H1 (cell line): ENCODE data around the gene CDK19. TPM values are rescaled to one million over a fixed set of nuclear protein-coding genes. Genes with fewer than 3 reads are reported as not detected.
"Not testable (repeated sequence)": the region's sequence is repeated elsewhere in the genome, so short reads cannot be mapped to it uniquely, and the experiment has no call there.

ENCODE experiments used
- CTCF ChIA-PET: fragments of 300-600 bp; sonication (Branson Sonifier 250); formaldehyde crosslinking; loops from one replicate; lab custom pipeline; 2021; ENCODE audit not compliant: partially characterized antibody; lab: Charles Lee
- POLR2A ChIA-PET: fragments of 300-600 bp; sonication (Branson Sonifier 250); formaldehyde crosslinking; loops from one replicate; lab custom pipeline; 2021; ENCODE audit warnings: inconsistent platforms; ENCODE audit not compliant: partially characterized antibody; lab: Charles Lee
- DNase-seq, 2 experiments: peaks; one replicate each; pipeline versions ENCODE4 v3.0.0 to v3.0.0-alpha.2; 2010 to 2022; ENCODE audit warnings: low spot score in 2 of 2, low read depth in 1 of 2, mixed read lengths in 1 of 2
- FAIRE-seq: peaks from 2 replicates; lab custom pipeline; 2011; peaks lifted over from hg19 to GRCh38; lab: Jason Lieb, UNC
- H2AFZ ChIP-seq: 2 replicates; pipeline ENCODE4 v1.8.1; 2012; ENCODE audit warnings: low read length, inconsistent platforms
- H2AK5ac ChIP-seq: 2 replicates; pipeline ENCODE4 v1.6.1; 2013; ENCODE audit warnings: low read depth, low read length
- H2BK120ac ChIP-seq: replicated peaks from 2 replicates; pipeline ENCODE3; 2013; ENCODE audit warnings: low read depth, low read length, inconsistent platforms
- H2BK12ac ChIP-seq: 2 replicates; pipeline ENCODE4 v1.6.1; 2013; ENCODE audit warnings: low read depth, low read length
- H2BK15ac ChIP-seq: 2 replicates; pipeline ENCODE4 v1.6.1; 2013; ENCODE audit warnings: low read length
- H2BK20ac ChIP-seq: 2 replicates; pipeline ENCODE4 v1.6.1; 2013; ENCODE audit warnings: low read length
- H2BK5ac ChIP-seq: 2 replicates; pipeline ENCODE4 v1.6.1; 2013; ENCODE audit warnings: low read depth, low read length
- H3K14ac ChIP-seq: 2 replicates; pipeline ENCODE4 v1.6.1; 2013; ENCODE audit warnings: inconsistent platforms; ENCODE audit not compliant: insufficient read length
- H3K18ac ChIP-seq: 2 replicates; pipeline ENCODE4 v1.6.1; 2013; ENCODE audit warnings: low read length; ENCODE audit errors: extremely low read depth
- H3K23ac ChIP-seq: 2 replicates; pipeline ENCODE4 v1.6.1; 2013; ENCODE audit warnings: inconsistent platforms; ENCODE audit not compliant: insufficient read length
- H3K23me2 ChIP-seq: 2 replicates; pipeline ENCODE4 v1.6.1; 2013; ENCODE audit warnings: low read depth, low read length
- H3K27ac ChIP-seq: 2 replicates; pipeline ENCODE4 v1.6.1; 2011; ENCODE audit warnings: low read depth, low read length, inconsistent platforms
- H3K27me3 ChIP-seq, 4 experiments: replicated peaks in 1 of 4; 1 replicate in 1 of 4; 2 replicates in 3 of 4; pipeline versions ENCODE4 v1.6.1 to v1.8.1; 2011 to 2013; ENCODE audit warnings: low read length in 3 of 4, mild to moderate bottlenecking in 3 of 4, inconsistent platforms in 2 of 4, mixed read lengths in 2 of 4, moderate library complexity in 1 of 4; ENCODE audit not compliant: control insufficient read depth in 3 of 4, insufficient read depth in 3 of 4; ENCODE audit errors: extremely low read depth in 1 of 4
- H3K36me3 ChIP-seq, 4 experiments: 2 replicates each; pipeline versions ENCODE4 v1.6.1 to v1.8.1; 2011 to 2013; ENCODE audit warnings: mild to moderate bottlenecking in 4 of 4, low read length in 3 of 4, moderate library complexity in 2 of 4, control low read depth in 1 of 4, inconsistent platforms in 1 of 4; ENCODE audit not compliant: insufficient read depth in 4 of 4, control insufficient read depth in 2 of 4
- H3K4ac ChIP-seq: replicated peaks from 2 replicates; pipeline ENCODE3; 2013; ENCODE audit warnings: low read length, low read depth, mixed read lengths, inconsistent platforms; ENCODE audit not compliant: insufficient read length
- H3K4me1 ChIP-seq, 4 experiments: replicated peaks in 1 of 4; 1 replicate in 1 of 4; 2 replicates in 3 of 4; pipeline versions ENCODE4 v1.6.1 to v1.8.1; 2011 to 2013; ENCODE audit warnings: low read length in 3 of 4, inconsistent platforms in 2 of 4, mixed read lengths in 1 of 4; ENCODE audit not compliant: insufficient read depth in 4 of 4, control insufficient read depth in 3 of 4
- H3K4me2 ChIP-seq, 2 experiments: 2 replicates each; pipeline versions ENCODE4 v1.6.1 to v1.8.1; 2011 to 2013; ENCODE audit warnings: low read depth in 2 of 2, low read length in 2 of 2, control low read depth in 1 of 2, inconsistent platforms in 1 of 2, mild to moderate bottlenecking in 1 of 2; ENCODE audit not compliant: insufficient read depth in 1 of 2
- H3K4me3 ChIP-seq, 4 experiments: fragments of 200-600, 300-600 bp in 1 of 4; sonication (generic), shearing (Covaris generic), sonication (Bioruptor Twin) in 1 of 4; 2 replicates each; pipeline versions ENCODE4 v1.5.1 to v1.8.1; 2011 to 2016; ENCODE audit warnings: low read length in 4 of 4, low read depth in 3 of 4, control low read depth in 2 of 4, inconsistent platforms in 2 of 4, mild to moderate bottlenecking in 2 of 4, mixed read lengths in 1 of 4, moderate library complexity in 1 of 4; ENCODE audit not compliant: insufficient read depth in 2 of 4; ENCODE audit errors: extremely low read depth in 1 of 4
- H3K56ac ChIP-seq: replicated peaks from 2 replicates; pipeline ENCODE3; 2013; ENCODE audit warnings: low read depth, mild to moderate bottlenecking, mixed read lengths, low read length, inconsistent platforms; ENCODE audit not compliant: insufficient read length
- H3K79me1 ChIP-seq: 2 replicates; pipeline ENCODE4 v1.6.1; 2013; ENCODE audit warnings: low read depth, low read length, control low read depth
- H3K79me2 ChIP-seq, 2 experiments: 2 replicates each; pipeline versions ENCODE4 v1.6.1 to v1.8.1; 2012 to 2013; ENCODE audit warnings: low read length in 2 of 2, mild to moderate bottlenecking in 2 of 2, inconsistent platforms in 1 of 2; ENCODE audit not compliant: insufficient read depth in 2 of 2, control insufficient read depth in 1 of 2
- H3K9ac ChIP-seq, 4 experiments: replicated peaks in 1 of 4; 1 replicate in 1 of 4; 2 replicates in 3 of 4; pipeline versions ENCODE4 v1.6.1 to v1.8.1; 2011 to 2013; ENCODE audit warnings: low read depth in 3 of 4, low read length in 3 of 4, control low read depth in 2 of 4, mild to moderate bottlenecking in 2 of 4, moderate library complexity in 2 of 4, inconsistent platforms in 1 of 4; ENCODE audit errors: extremely low read depth in 1 of 4
- H3K9me3 ChIP-seq, 2 experiments: 2 replicates each; pipeline versions ENCODE4 v1.6.1 to v1.8.1; 2012 to 2013; ENCODE audit warnings: mild to moderate bottlenecking in 2 of 2, moderate library complexity in 2 of 2, control low read depth in 1 of 2, inconsistent platforms in 1 of 2, low read depth in 1 of 2, low read length in 1 of 2, mixed read lengths in 1 of 2; ENCODE audit not compliant: insufficient read depth in 2 of 2
- H4K20me1 ChIP-seq, 2 experiments: replicated peaks in 1 of 2; 2 replicates each; pipeline versions ENCODE3 to v1.8.1; 2011 to 2013; ENCODE audit warnings: inconsistent platforms in 2 of 2, low read length in 2 of 2, mild to moderate bottlenecking in 1 of 2; ENCODE audit not compliant: insufficient read depth in 2 of 2, control insufficient read depth in 1 of 2
- H4K5ac ChIP-seq: 2 replicates; pipeline ENCODE4 v1.6.1; 2013; ENCODE audit warnings: low read length, low read depth, mixed read lengths, inconsistent platforms; ENCODE audit not compliant: insufficient read length
- H4K8ac ChIP-seq: 2 replicates; pipeline ENCODE4 v1.8.0; 2013; ENCODE audit warnings: mild to moderate bottlenecking, moderate library complexity, low read length, inconsistent platforms; ENCODE audit not compliant: insufficient read depth; ENCODE audit errors: extremely low read depth
- H4K91ac ChIP-seq: replicated peaks from 2 replicates; pipeline ENCODE3; 2013; ENCODE audit warnings: low read length, mixed read lengths, inconsistent platforms; ENCODE audit not compliant: insufficient read length
- WGBS, 2 experiments: shearing (Covaris generic) in 1 of 2; methylation state at CpG; one replicate each; pipeline versions ENCODE4 v1.1.6 to v1.1.7; 2013 to 2015; ENCODE audit warnings: low lambda C conversion rate in 2 of 2, mixed read lengths in 2 of 2, inconsistent platforms in 1 of 2, low coverage in 1 of 2, missing lambda C conversion rate in 1 of 2; ENCODE audit not compliant: insufficient replicate concordance in 2 of 2, insufficient coverage in 1 of 2, insufficient read length in 1 of 2; ENCODE audit errors: extremely low coverage in 1 of 2, missing lambda C conversion rate in 1 of 2; 5-methylcytosine and 5-hydroxymethylcytosine counted together
- polyA plus RNA-seq, 7 experiments: library from polyadenylated mRNA; depleted of rRNA in 3 of 7; stranded (reverse) in 5 of 7; unstranded in 2 of 7; fragments of >200 nt in 5 of 7; fragments of 200-250 nt in 2 of 7; gene quantifications; 1 replicate in 5 of 7; 2 replicates in 1 of 7; 4 replicates in 1 of 7; pipeline versions ENCODE4 v1.2.1 to v1.2.3, GENCODE V29; 2011 to 2013; ENCODE audit warnings: missing spikeins in 2 of 7, mixed read lengths in 2 of 7
- total RNA-seq: library from RNA; stranded (reverse); fragmentation: NEBNext Ultra II Directional; extraction: Animal tissue kit (Norgen Biotek cat#: 25700); gene quantifications from 2 replicates; pipeline ENCODE4 v1.2.1, GENCODE V29; 2021

CDK19 gene
- total and polyA plus RNA-seq, 2 of the 8 experiments (the other 6 are each of a cell fraction or from before 2014, with no cell fraction given) = 4.9 to 12.6 TPM

DNA sequence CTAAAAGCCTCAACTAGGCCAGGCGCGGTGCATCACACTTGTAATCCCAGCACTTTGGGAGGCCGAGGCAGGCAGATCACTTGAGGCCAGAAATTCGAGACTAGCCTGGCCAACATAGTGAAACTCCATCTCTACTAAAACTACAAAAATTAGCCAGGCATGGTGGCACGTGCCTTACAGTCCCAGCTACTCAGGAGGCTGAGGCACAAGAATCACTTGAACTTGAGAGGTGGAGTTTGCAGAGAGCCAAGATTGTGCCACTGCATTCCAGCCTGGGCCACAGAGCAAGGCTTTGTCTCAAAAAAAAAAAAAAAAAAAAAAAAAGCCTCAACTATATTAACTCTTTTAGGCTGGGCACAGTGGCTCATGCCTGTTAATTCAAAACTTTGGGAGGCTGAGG, 55.2 kb downstream of the CDK19 start:
- not testable (repeated sequence) for DNase-seq
- 92% methylated on average over 5 of the region's 5 CpGs; no CpG with 5 or more reads in 1 of the 2 experiments for WGBS, 2 experiments

More for the DNA sequence above, 55.2 kb downstream of the CDK19 start:
- H3K4me1 ChIP-seq, H3K9ac ChIP-seq, H4K20me1 ChIP-seq, H3K9me3 ChIP-seq, H3K23ac ChIP-seq, H4K91ac ChIP-seq, H2BK5ac ChIP-seq, H3K4me2 ChIP-seq, POLR2A ChIA-PET, H3K36me3 ChIP-seq, FAIRE-seq, H2BK12ac ChIP-seq, H3K79me1 ChIP-seq, H4K8ac ChIP-seq, H4K5ac ChIP-seq, H3K4me3 ChIP-seq, H2AFZ ChIP-seq, H3K79me2 ChIP-seq, H2AK5ac ChIP-seq, H3K14ac ChIP-seq, H3K56ac ChIP-seq, H3K18ac ChIP-seq, H3K23me2 ChIP-seq, CTCF ChIA-PET, H2BK20ac ChIP-seq, H2BK15ac ChIP-seq, H3K4ac ChIP-seq, H3K27ac ChIP-seq, H2BK120ac ChIP-seq, H3K27me3 ChIP-seq: not testable (repeated sequence)
